ENCODE measurements around the gene GDF9. TPM values are rescaled to one million over a fixed set of nuclear protein-coding genes. Genes with fewer than 3 reads are reported as not detected.
"Not testable (repeated sequence)": the region's sequence is repeated elsewhere in the genome, so short reads cannot be mapped to it uniquely, and the experiment has no call there.

The GDF9 gene
- total RNA-seq, 1 donor from 2014 or later, result 0.52 TPM

- Histone ChIP-seq H3K9me3 (ENCODE audit: control insufficient read depth in 3 of 3, low read length in 3 of 3) (no peaks in the 10 kb centered on the region), H3K27ac (ENCODE audit: low read depth, low read length) (no peak overlapping the region), H3K4me1 (ENCODE audit: control insufficient read depth in 3 of 3, insufficient read depth in 3 of 3, low read length in 3 of 3) (peaks cover 2 to 5% (median 3%) of the 10 kb centered on the region in 3 donors), H3K9ac (ENCODE audit: low read depth in 1 of 3, low read length in 3 of 3) (no peak overlapping the region), H3K36me3 (ENCODE audit: control insufficient read depth in 3 of 3, insufficient read depth in 3 of 3, low read length in 3 of 3) (no peaks in the 10 kb centered on the region), H3K27me3 (ENCODE audit: control insufficient read depth in 3 of 3, insufficient read depth in 3 of 3, low read length in 3 of 3) (no peaks in the 10 kb centered on the region), H3K4me3 (ENCODE audit: low read length in 3 of 3) (no peak overlapping the region)
These were observed 5.5 kb downstream of the GDF9 start for GRCh38 chr5:132860742-132861141.

DNA sequence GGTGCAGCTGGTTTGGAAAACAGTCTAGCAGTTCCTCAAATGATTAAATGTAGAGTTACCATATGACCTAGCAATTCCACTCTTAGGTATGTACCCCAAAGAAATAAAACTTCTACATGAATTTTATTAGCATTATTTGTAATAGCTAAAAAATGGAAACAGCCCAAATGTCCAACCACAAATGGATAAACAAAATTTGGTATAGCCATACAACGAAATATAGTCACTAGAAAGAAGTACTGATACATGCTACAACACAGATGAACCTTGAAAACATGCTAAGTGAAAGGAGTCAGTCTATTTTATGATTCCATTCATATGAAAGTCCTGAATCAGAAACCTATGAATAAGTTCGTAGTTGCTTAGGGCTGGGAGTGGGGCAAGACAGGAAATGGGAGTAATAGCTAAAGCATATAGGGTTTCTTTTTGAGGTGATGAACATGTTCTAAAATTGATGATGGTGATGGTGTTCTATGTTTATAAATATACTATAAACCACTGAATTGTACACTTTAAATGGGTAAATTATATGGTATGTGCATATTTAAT lies 6.3 kb downstream of the GDF9 start:
- no peak overlapping the region for H3K4me3 ChIP-seq (ENCODE audit: low read length in 3 of 3)
- no peaks in the 10 kb centered on the region for H3K36me3 ChIP-seq (ENCODE audit: control insufficient read depth in 3 of 3, insufficient read depth in 3 of 3, low read length in 3 of 3)
- H3K9me3 ChIP-seq (ENCODE audit: control insufficient read depth in 3 of 3, low read length in 3 of 3), result no peaks in the 10 kb centered on the region
- H3K4me1 ChIP-seq (ENCODE audit: control insufficient read depth in 3 of 3, insufficient read depth in 3 of 3, low read length in 3 of 3), result no peaks in the 10 kb centered on the region
- H3K9ac ChIP-seq (ENCODE audit: low read depth in 1 of 3, low read length in 3 of 3), result no peak overlapping the region
- H3K27ac ChIP-seq (ENCODE audit: low read depth, low read length), result no peak overlapping the region
- H3K27me3 ChIP-seq (ENCODE audit: control insufficient read depth in 3 of 3, insufficient read depth in 3 of 3, low read length in 3 of 3), result no peaks in the 10 kb centered on the region

DNA sequence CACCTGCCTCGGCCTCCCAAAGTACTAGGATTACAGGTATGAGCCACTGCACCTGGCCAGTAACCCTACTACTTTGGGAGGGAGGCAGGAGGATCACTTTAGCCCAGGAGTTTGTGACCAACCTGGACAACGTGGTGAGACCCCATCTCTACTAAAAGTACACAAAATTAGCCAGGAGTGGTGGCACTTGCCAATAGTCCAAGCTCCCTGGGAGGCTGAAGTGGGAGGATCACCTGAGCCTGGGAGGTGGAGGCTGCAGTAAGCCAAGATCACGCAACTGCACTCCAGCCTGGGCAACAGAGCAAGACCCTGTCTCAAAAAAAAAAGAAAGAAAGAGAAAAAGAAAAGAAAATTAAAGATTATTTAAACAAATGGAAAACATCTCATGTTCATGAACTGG lies 10.3 kb downstream of the GDF9 start:
- Histone ChIP-seq H3K9ac (ENCODE audit: low read depth in 1 of 3, low read length in 3 of 3) (no peak overlapping the region), H3K36me3 (ENCODE audit: control insufficient read depth in 3 of 3, insufficient read depth in 3 of 3, low read length in 3 of 3) (no peaks in the 10 kb centered on the region), H3K27ac (ENCODE audit: low read depth, low read length) (no peak overlapping the region), H3K9me3 (ENCODE audit: control insufficient read depth in 3 of 3, low read length in 3 of 3) (no peaks in the 10 kb centered on the region), H3K4me1 (ENCODE audit: control insufficient read depth in 3 of 3, insufficient read depth in 3 of 3, low read length in 3 of 3) (no peaks in the 10 kb centered on the region), H3K27me3 (ENCODE audit: control insufficient read depth in 3 of 3, insufficient read depth in 3 of 3, low read length in 3 of 3) (no peaks in the 10 kb centered on the region), H3K4me3 (ENCODE audit: low read length in 3 of 3) (no peak overlapping the region)

- H3K27ac ChIP-seq (ENCODE audit: low read depth, low read length); H3K36me3 ChIP-seq (ENCODE audit: control insufficient read depth in 3 of 3, insufficient read depth in 3 of 3, low read length in 3 of 3); H3K4me3 ChIP-seq (ENCODE audit: low read length in 3 of 3); H3K27me3 ChIP-seq (ENCODE audit: control insufficient read depth in 3 of 3, insufficient read depth in 3 of 3, low read length in 3 of 3); H3K9ac ChIP-seq (ENCODE audit: low read depth in 1 of 3, low read length in 3 of 3); H3K9me3 ChIP-seq (ENCODE audit: control insufficient read depth in 3 of 3, low read length in 3 of 3); H3K4me1 ChIP-seq (ENCODE audit: control insufficient read depth in 3 of 3, insufficient read depth in 3 of 3, low read length in 3 of 3): not testable (repeated sequence)
These were observed 11.3 kb downstream of the GDF9 start for GRCh38 chr5:132854992-132855391.

GRCh38 chr5:132854301-132854700 lies 12.0 kb downstream of the GDF9 start:
- no peak overlapping the region for H3K4me3 ChIP-seq (ENCODE audit: low read length in 3 of 3)
- no peaks in the 10 kb centered on the region for H3K9me3 ChIP-seq (ENCODE audit: control insufficient read depth in 3 of 3, low read length in 3 of 3)
- H3K27me3 ChIP-seq (ENCODE audit: control insufficient read depth in 3 of 3, insufficient read depth in 3 of 3, low read length in 3 of 3), result no peaks in the 10 kb centered on the region
- no peaks in the 10 kb centered on the region for H3K36me3 ChIP-seq (ENCODE audit: control insufficient read depth in 3 of 3, insufficient read depth in 3 of 3, low read length in 3 of 3)
- H3K4me1 ChIP-seq (ENCODE audit: control insufficient read depth in 3 of 3, insufficient read depth in 3 of 3, low read length in 3 of 3), result no peaks in the 10 kb centered on the region
- H3K27ac ChIP-seq (ENCODE audit: low read depth, low read length), result no peak overlapping the region
- H3K9ac ChIP-seq (ENCODE audit: low read depth in 1 of 3, low read length in 3 of 3), result no peak overlapping the region

GRCh38 chr5:132853790-132854189 lies 12.5 kb downstream of the GDF9 start:
- H3K36me3 ChIP-seq (ENCODE audit: control insufficient read depth in 3 of 3, insufficient read depth in 3 of 3, low read length in 3 of 3), result no peaks in the 10 kb centered on the region
- H3K4me3 ChIP-seq (ENCODE audit: low read length in 3 of 3), result no peak overlapping the region
- H3K9me3 ChIP-seq (ENCODE audit: control insufficient read depth in 3 of 3, low read length in 3 of 3), result no peaks in the 10 kb centered on the region
- no peak overlapping the region for H3K27ac ChIP-seq (ENCODE audit: low read depth, low read length)
- no peak overlapping the region for H3K9ac ChIP-seq (ENCODE audit: low read depth in 1 of 3, low read length in 3 of 3)
- H3K4me1 ChIP-seq (ENCODE audit: control insufficient read depth in 3 of 3, insufficient read depth in 3 of 3, low read length in 3 of 3), result no peaks in the 10 kb centered on the region
- no peaks in the 10 kb centered on the region for H3K27me3 ChIP-seq (ENCODE audit: control insufficient read depth in 3 of 3, insufficient read depth in 3 of 3, low read length in 3 of 3)

GRCh38 chr5:132853323-132853722 lies 12.9 kb downstream of the GDF9 start:
- Histone ChIP-seq H3K27ac (ENCODE audit: low read depth, low read length) (no peak overlapping the region), H3K4me1 (ENCODE audit: control insufficient read depth in 3 of 3, insufficient read depth in 3 of 3, low read length in 3 of 3) (no peaks in the 10 kb centered on the region), H3K36me3 (ENCODE audit: control insufficient read depth in 3 of 3, insufficient read depth in 3 of 3, low read length in 3 of 3) (no peaks in the 10 kb centered on the region), H3K27me3 (ENCODE audit: control insufficient read depth in 3 of 3, insufficient read depth in 3 of 3, low read length in 3 of 3) (no peaks in the 10 kb centered on the region), H3K4me3 (ENCODE audit: low read length in 3 of 3) (no peak overlapping the region), H3K9me3 (ENCODE audit: control insufficient read depth in 3 of 3, low read length in 3 of 3) (no peaks in the 10 kb centered on the region), H3K9ac (ENCODE audit: low read depth in 1 of 3, low read length in 3 of 3) (no peak overlapping the region)

DNA sequence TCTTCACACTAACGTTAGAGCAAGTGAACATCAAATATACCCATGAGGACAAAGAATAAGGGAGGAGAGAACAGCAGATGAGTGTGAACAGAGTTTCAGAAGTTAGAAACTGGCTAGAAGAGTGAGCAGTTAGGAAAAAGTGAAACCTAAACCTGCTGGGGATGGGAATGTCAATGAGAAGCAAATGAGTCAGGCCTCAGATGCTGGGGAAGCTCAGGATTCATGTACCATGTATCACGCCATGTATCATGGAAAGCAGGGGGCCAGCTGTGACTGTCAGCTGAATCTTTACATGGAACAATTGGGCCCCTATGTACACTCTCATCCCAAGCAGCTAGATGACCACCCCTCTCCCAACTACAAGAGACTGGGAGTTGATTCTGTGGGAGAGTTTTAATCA lies 16.2 kb downstream of the GDF9 start:
- Histone ChIP-seq H3K4me3 (ENCODE audit: low read length in 3 of 3) (no peak overlapping the region), H3K27ac (ENCODE audit: low read depth, low read length) (no peak overlapping the region), H3K27me3 (ENCODE audit: control insufficient read depth in 3 of 3, insufficient read depth in 3 of 3, low read length in 3 of 3) (no peaks in the 10 kb centered on the region), H3K36me3 (ENCODE audit: control insufficient read depth in 3 of 3, insufficient read depth in 3 of 3, low read length in 3 of 3) (no peaks in the 10 kb centered on the region), H3K9me3 (ENCODE audit: control insufficient read depth in 3 of 3, low read length in 3 of 3) (no peaks in the 10 kb centered on the region), H3K4me1 (ENCODE audit: control insufficient read depth in 3 of 3, insufficient read depth in 3 of 3, low read length in 3 of 3) (no peaks in the 10 kb centered on the region), H3K9ac (ENCODE audit: low read depth in 1 of 3, low read length in 3 of 3) (no peak overlapping the region)

- no peak overlapping the region for H3K27ac ChIP-seq (ENCODE audit: low read depth, low read length)
These were observed 16.9 kb downstream of the GDF9 start for GRCh38 chr5:132849347-132849746.

DNA sequence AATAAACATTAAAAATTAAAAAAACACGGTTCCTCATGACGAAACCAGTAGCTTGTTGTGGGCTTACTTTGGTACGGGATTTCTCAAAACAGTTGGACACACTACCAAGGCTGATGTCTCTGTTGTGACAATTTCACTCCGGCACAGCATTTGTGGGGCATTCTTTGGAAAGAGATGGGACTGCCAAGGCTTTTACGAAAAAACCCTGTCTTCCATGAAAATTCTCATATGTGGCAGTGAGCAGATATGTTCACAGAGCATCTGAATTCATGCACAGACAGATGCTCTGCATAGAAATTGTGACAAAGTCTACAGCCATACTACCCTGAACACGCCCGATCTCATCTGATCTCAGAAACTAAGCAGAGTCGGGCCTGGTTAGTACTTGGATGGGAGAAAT lies 18.0 kb downstream of the GDF9 start:
- Histone ChIP-seq H3K36me3 (ENCODE audit: control insufficient read depth in 3 of 3, insufficient read depth in 3 of 3, low read length in 3 of 3) (no peaks in the 10 kb centered on the region), H3K27me3 (ENCODE audit: control insufficient read depth in 3 of 3, insufficient read depth in 3 of 3, low read length in 3 of 3) (no peaks in the 10 kb centered on the region), H3K9ac (ENCODE audit: low read depth in 1 of 3, low read length in 3 of 3) (no peak overlapping the region), H3K4me1 (ENCODE audit: control insufficient read depth in 3 of 3, insufficient read depth in 3 of 3, low read length in 3 of 3) (no peaks in the 10 kb centered on the region), H3K27ac (ENCODE audit: low read depth, low read length) (no peak overlapping the region), H3K9me3 (ENCODE audit: control insufficient read depth in 3 of 3, low read length in 3 of 3) (no peaks in the 10 kb centered on the region), H3K4me3 (ENCODE audit: low read length in 3 of 3) (no peak overlapping the region)

More at GRCh38 chr5:132849347-132849746, 16.9 kb downstream of the GDF9 start:
- H3K9me3 ChIP-seq (ENCODE audit: control insufficient read depth in 3 of 3, low read length in 3 of 3), result no peaks in the 10 kb centered on the region
- no peaks in the 10 kb centered on the region for H3K36me3 ChIP-seq (ENCODE audit: control insufficient read depth in 3 of 3, insufficient read depth in 3 of 3, low read length in 3 of 3)
- H3K27me3 ChIP-seq (ENCODE audit: control insufficient read depth in 3 of 3, insufficient read depth in 3 of 3, low read length in 3 of 3), result no peaks in the 10 kb centered on the region
- no peak overlapping the region for H3K4me3 ChIP-seq (ENCODE audit: low read length in 3 of 3)
- H3K9ac ChIP-seq (ENCODE audit: low read depth in 1 of 3, low read length in 3 of 3), result no peak overlapping the region
- H3K4me1 ChIP-seq (ENCODE audit: control insufficient read depth in 3 of 3, insufficient read depth in 3 of 3, low read length in 3 of 3), result no peaks in the 10 kb centered on the region

DNA sequence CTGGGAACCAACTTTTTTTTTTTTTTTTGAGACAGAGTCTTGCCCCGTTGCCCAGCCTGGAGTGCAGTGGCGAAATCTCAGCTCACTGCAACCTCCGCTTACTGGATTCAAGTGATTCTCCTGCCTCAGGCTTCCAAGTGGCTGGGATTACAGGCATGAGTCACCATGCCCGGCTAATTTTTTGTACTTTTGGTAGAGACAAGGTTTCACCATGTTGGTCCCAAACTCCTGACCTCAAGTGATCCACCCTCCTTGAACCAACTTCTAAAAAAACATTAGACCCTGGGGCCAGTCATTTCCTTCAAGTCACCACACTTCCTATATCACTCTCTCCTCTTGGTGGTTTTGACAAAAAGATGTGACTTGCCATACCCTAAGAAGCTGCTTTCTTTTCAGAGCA lies 25.0 kb downstream of the GDF9 start:
- no peaks in the 10 kb centered on the region for H3K36me3 ChIP-seq (ENCODE audit: control insufficient read depth in 3 of 3, insufficient read depth in 3 of 3, low read length in 3 of 3)
- H3K4me1 ChIP-seq (ENCODE audit: control insufficient read depth in 3 of 3, insufficient read depth in 3 of 3, low read length in 3 of 3), result peaks cover 0 to 7% (median 5%) of the 10 kb centered on the region in 3 donors
- no peak overlapping the region for H3K27ac ChIP-seq (ENCODE audit: low read depth, low read length)
- H3K9me3 ChIP-seq (ENCODE audit: control insufficient read depth in 3 of 3, low read length in 3 of 3), result no peaks in the 10 kb centered on the region
- no peak overlapping the region for H3K4me3 ChIP-seq (ENCODE audit: low read length in 3 of 3)
- H3K27me3 ChIP-seq (ENCODE audit: control insufficient read depth in 3 of 3, insufficient read depth in 3 of 3, low read length in 3 of 3), result no peaks in the 10 kb centered on the region
- no peak overlapping the region for H3K9ac ChIP-seq (ENCODE audit: low read depth in 1 of 3, low read length in 3 of 3)

Data from skeletal muscle tissue (tissue), 4 donors.